Suppressor macrophage treated with lipopolysaccharide for 4 hours (primary cell): ENCODE data around the gene MYO19.
"Not testable (repeated sequence)": the region's sequence is repeated elsewhere in the genome, so short reads cannot be mapped to it uniquely, and the experiment has no call there.

Source experiments
- DNase-seq: peaks from one replicate; pipeline ENCODE4 v3.0.0-alpha.2; 2020

Gene MYO19

GRCh38 chr17:36532435-36532975, 2.2 kb downstream of the MYO19 start:
- no peak for DNase-seq

GRCh38 chr17:36529121-36529520, 5.5 kb downstream of the MYO19 start:
- DNase-seq, result no peak

- DNase-seq, result no peak
Measured at GRCh38 chr17:36527621-36528250, 6.9 kb downstream of the MYO19 start.

- DNase-seq, result no peak
Measured at GRCh38 chr17:36525888-36526287, 8.8 kb downstream of the MYO19 start.

GRCh38 chr17:36525113-36525512, 9.6 kb downstream of the MYO19 start:
- no peak for DNase-seq

- no peak for DNase-seq
Measured at GRCh38 chr17:36524428-36524876, 10.2 kb downstream of the MYO19 start.

GRCh38 chr17:36523113-36523512, 11.6 kb downstream of the MYO19 start:
- no peak for DNase-seq

- no peak for DNase-seq
Measured at GRCh38 chr17:36515837-36516236, 18.8 kb downstream of the MYO19 start.

- no peak for DNase-seq
Measured at GRCh38 chr17:36514856-36515255, 19.8 kb downstream of the MYO19 start.

- no peak for DNase-seq
Measured at GRCh38 chr17:36512641-36513040, 22.0 kb downstream of the MYO19 start.

GRCh38 chr17:36511216-36511615, 23.5 kb downstream of the MYO19 start:
- DNase-seq, result no peak

- DNase-seq, result no peak
Measured at GRCh38 chr17:36510636-36511035, 24.0 kb downstream of the MYO19 start.

- no peak for DNase-seq
Measured at GRCh38 chr17:36509272-36509985, 25.2 kb downstream of the MYO19 start.

GRCh38 chr17:36508439-36508838, 26.2 kb downstream of the MYO19 start:
- DNase-seq, result not testable (repeated sequence)

- DNase-seq, result no peak
Measured at GRCh38 chr17:36507266-36507665, 27.4 kb downstream of the MYO19 start.

GRCh38 chr17:36506831-36507230, 27.8 kb downstream of the MYO19 start:
- no peak for DNase-seq

- no peak for DNase-seq
Measured at GRCh38 chr17:36506249-36506826, 28.3 kb downstream of the MYO19 start.

- no peak for DNase-seq
Measured at GRCh38 chr17:36505171-36505570, 29.5 kb downstream of the MYO19 start.

- no peak for DNase-seq
Measured at GRCh38 chr17:36504156-36504545, 30.5 kb downstream of the MYO19 start.

- no peak for DNase-seq
Measured at GRCh38 chr17:36503456-36504155, 31.1 kb downstream of the MYO19 start.

- no peak for DNase-seq
Measured at GRCh38 chr17:36501963-36502362, 32.7 kb downstream of the MYO19 start.

- no peak for DNase-seq
Measured at GRCh38 chr17:36501351-36501750, 33.3 kb downstream of the MYO19 start.

- DNase-seq, result no peak
Measured at GRCh38 chr17:36500745-36501225, 33.9 kb downstream of the MYO19 start.
